IMR-90 (cell line): ENCODE data around the gene CEP104. TPM values are rescaled to one million over a fixed set of nuclear protein-coding genes. Genes with fewer than 3 reads are reported as not detected.

Source experiments
- ATAC-seq: fragments of 200-7000 bp; cut with Tn5 transposase; 2 replicates; pipeline ENCODE4 v1.9.1; 2020; ENCODE audit warnings: low read depth, mild to moderate bottlenecking, moderate library complexity
- BruUV-seq: library from RNA; stranded (reverse); fragments of 400-500 nt; replicated peaks from 2 replicates; lab custom pipeline; 2021; lab: Mats Ljungman, UMichigan
- CTCF ChIA-PET: fragments of 300-600 bp; formaldehyde crosslinking; extraction: SDS; loops from one replicate; lab custom pipeline; 2021; ENCODE audit warnings: antibody characterized with exemption; lab: Yijun Ruan, JAX
- POLR2A ChIA-PET: fragments of 300-600 bp; sonication (Branson Sonifier 250); formaldehyde crosslinking; loops from one replicate; lab custom pipeline; 2022; ENCODE audit warnings: antibody characterized with exemption; ENCODE audit not compliant: unreplicated experiment; lab: Charles Lee
- DNase-seq: peaks from one replicate; pipeline ENCODE4 v3.0.0; 2013
- H2AFZ ChIP-seq: replicated peaks from 2 replicates; pipeline ENCODE3; 2013; ENCODE audit warnings: low read length, mild to moderate bottlenecking; ENCODE audit not compliant: poor library complexity
- H2AK5ac ChIP-seq: 2 replicates; pipeline ENCODE4 v1.6.1; 2013; ENCODE audit warnings: low read depth, low read length, inconsistent platforms
- H2AK9ac ChIP-seq: replicated peaks from 2 replicates; pipeline ENCODE3; 2013; ENCODE audit warnings: mild to moderate bottlenecking, low read depth, low read length, moderate library complexity; ENCODE audit not compliant: poor library complexity
- H2BK120ac ChIP-seq: 2 replicates; pipeline ENCODE4 v1.6.1; 2013; ENCODE audit warnings: low read depth, low read length, inconsistent platforms
- H2BK15ac ChIP-seq: 3 replicates; pipeline ENCODE4 v1.6.1; 2013; ENCODE audit warnings: low read depth, low read length, inconsistent platforms
- H2BK20ac ChIP-seq: 2 replicates; pipeline ENCODE4 v1.6.1; 2013; ENCODE audit warnings: low read depth, mild to moderate bottlenecking, inconsistent platforms, low read length, moderate library complexity
- H2BK5ac ChIP-seq: 2 replicates; pipeline ENCODE4 v1.6.1; 2013; ENCODE audit warnings: mild to moderate bottlenecking, low read depth, low read length, inconsistent platforms; ENCODE audit not compliant: poor library complexity, severe bottlenecking
- H3K14ac ChIP-seq: replicated peaks from 2 replicates; pipeline ENCODE4 v1.6.1; 2013; ENCODE audit warnings: low read depth, low read length, inconsistent platforms
- H3K18ac ChIP-seq: 2 replicates; pipeline ENCODE4 v1.6.1; 2013; ENCODE audit warnings: low read depth, low read length, control low read depth
- H3K23ac ChIP-seq: 2 replicates; pipeline ENCODE4 v1.6.1; 2013; ENCODE audit warnings: low read depth, low read length, inconsistent platforms
- H3K27ac ChIP-seq: 2 replicates; pipeline ENCODE4 v1.5.1; 2013; ENCODE audit warnings: mild to moderate bottlenecking, control low read depth, low read length; ENCODE audit not compliant: insufficient read depth
- H3K27me3 ChIP-seq: 2 replicates; pipeline ENCODE4 v1.6.1; 2013; ENCODE audit warnings: low read length; ENCODE audit not compliant: control insufficient read depth, insufficient read depth
- H3K36me3 ChIP-seq: 2 replicates; pipeline ENCODE4 v1.6.1; 2013; ENCODE audit warnings: low read length, mixed read lengths; ENCODE audit not compliant: control insufficient read depth, insufficient read depth
- H3K4ac ChIP-seq: 2 replicates; pipeline ENCODE4 v1.6.1; 2013; ENCODE audit warnings: low read depth, low read length, inconsistent platforms
- H3K4me1 ChIP-seq: 2 replicates; pipeline ENCODE4 v1.6.1; 2013; ENCODE audit warnings: low read length, mixed read lengths; ENCODE audit not compliant: control insufficient read depth, insufficient read depth
- H3K4me2 ChIP-seq: 2 replicates; pipeline ENCODE4 v1.6.1; 2013; ENCODE audit warnings: low read depth, mild to moderate bottlenecking, control low read depth, low read length, moderate library complexity
- H3K4me3 ChIP-seq: 2 replicates; pipeline ENCODE4 v1.5.1; 2013; ENCODE audit warnings: low read depth, mild to moderate bottlenecking, control low read depth, low read length, moderate library complexity; ENCODE audit not compliant: insufficient read depth
- H3K56ac ChIP-seq: 2 replicates; pipeline ENCODE4 v1.6.1; 2013; ENCODE audit warnings: low read length, inconsistent platforms; ENCODE audit not compliant: insufficient read depth; ENCODE audit errors: extremely low read depth
- H3K79me1 ChIP-seq, 2 experiments: 2 replicates each; pipeline ENCODE4 v1.6.1; 2013; ENCODE audit warnings: low read length in 2 of 2, inconsistent platforms in 1 of 2, low read depth in 1 of 2
- H3K9ac ChIP-seq: 2 replicates; pipeline ENCODE4 v1.6.1; 2013; ENCODE audit warnings: low read depth, low read length, control low read depth
- H3K9me1 ChIP-seq: 2 replicates; pipeline ENCODE4 v1.6.1; 2013; ENCODE audit warnings: low read length, inconsistent platforms; ENCODE audit not compliant: insufficient read depth
- H3K9me3 ChIP-seq: 2 replicates; pipeline ENCODE4 v1.6.1; 2013; ENCODE audit warnings: low read length; ENCODE audit not compliant: control insufficient read depth, insufficient read depth
- H4K20me1 ChIP-seq: 2 replicates; pipeline ENCODE4 v1.6.1; 2013; ENCODE audit warnings: low read length, inconsistent platforms; ENCODE audit not compliant: insufficient read depth
- H4K5ac ChIP-seq: 2 replicates; pipeline ENCODE4 v1.6.1; 2013; ENCODE audit warnings: mild to moderate bottlenecking, low read depth, low read length, control low read depth
- H4K8ac ChIP-seq, 2 experiments: 2 replicates each; pipeline ENCODE4 v1.6.1; 2013; ENCODE audit warnings: low read depth in 2 of 2, low read length in 2 of 2, control low read depth in 1 of 2, inconsistent platforms in 1 of 2
- H4K91ac ChIP-seq: 2 replicates; pipeline ENCODE4 v1.6.1; 2013; ENCODE audit warnings: low read depth, low read length, inconsistent platforms; ENCODE audit not compliant: insufficient read depth
- BHLHE40 ChIP-seq: fragments of 150-350 bp; IDR thresholded peaks from 2 replicates; pipeline ENCODE4 v1.6.1; 2016; ENCODE audit warnings: mild to moderate bottlenecking, low read depth, low read length
- CEBPB ChIP-seq: IDR thresholded peaks from 2 replicates; pipeline ENCODE4 v1.6.1; 2012; ENCODE audit warnings: low read depth, low read length, improper control_type of control experiment
- FOS ChIP-seq: fragments of 150-350 bp; IDR thresholded peaks from 2 replicates; pipeline ENCODE4 v1.6.1; 2016; ENCODE audit warnings: low read depth, low read length
- NFE2L2 ChIP-seq: fragments of 150-350 bp; IDR thresholded peaks from 2 replicates; pipeline ENCODE4 v1.6.1; 2016; ENCODE audit warnings: low read depth, mild to moderate bottlenecking, low read length
- RAD21 ChIP-seq: IDR thresholded peaks from 2 replicates; pipeline ENCODE4 v1.6.1; 2012; ENCODE audit warnings: low read length, improper control_type of control experiment
- RFX5 ChIP-seq: IDR thresholded peaks from 2 replicates; pipeline ENCODE4 v1.8.0; 2012; ENCODE audit warnings: low read depth, mild to moderate bottlenecking, low read length, moderate library complexity
- SMC3 ChIP-seq: fragments of 150-350 bp; IDR thresholded peaks from 2 replicates; pipeline ENCODE4 v1.6.1; 2016; ENCODE audit warnings: low read depth, mild to moderate bottlenecking, antibody characterized with exemption, low read length, moderate library complexity
- WGBS, 2 experiments: methylation state at CpG; one replicate each; pipeline versions ENCODE4 v1.1.5 to v1.1.7; 2013; ENCODE audit warnings: missing lambda C conversion rate in 2 of 2; ENCODE audit not compliant: insufficient read length in 1 of 2; ENCODE audit errors: extremely low coverage in 2 of 2; 5-methylcytosine and 5-hydroxymethylcytosine counted together
- dilution Hi-C: fragments of 300-500 bp; cut with HindIII; formaldehyde crosslinking; loops from one replicate; pipeline ENCODE4 v1.14.3; 2018; ENCODE audit warnings: low sequenced_read_pairs; ENCODE audit not compliant: unreplicated experiment
- in situ Hi-C: fragments of 300-500 bp; cut with MboI; formaldehyde crosslinking; loops from 3 replicates; pipeline ENCODE4 v1.14.3; 2019; ENCODE audit warnings: low sequenced_read_pairs, inconsistent platforms, mixed read lengths
- intact Hi-C: fragments of 100-400 bp; cut with micrococcal nuclease; formaldehyde crosslinking; loops from 2 replicates; pipeline ENCODE4 v1.10.0; 2022
- polyA plus RNA-seq, 3 experiments: library from polyadenylated mRNA; depleted of rRNA; stranded (reverse); fragments of >200 nt; gene quantifications; 2 replicates each; pipeline ENCODE4 v1.2.3, GENCODE V29; 2012; ENCODE audit warnings: low replicate concordance in 1 of 3
- total RNA-seq: library from RNA; depleted of rRNA; stranded (reverse); fragments of >200 nt; gene quantifications from 2 replicates; pipeline ENCODE4 v1.2.3, GENCODE V29; 2012
- TF ChIP-seq, protein P1 (sequence below): fragments of 150-350 bp; IDR thresholded peaks from 2 replicates; pipeline ENCODE4 v1.6.1; 2016; ENCODE audit warnings: low read depth, mild to moderate bottlenecking, low read length, moderate library complexity, borderline replicate concordance
- TF ChIP-seq, protein P2 (sequence below): conservative IDR thresholded peaks from 2 replicates; pipeline ENCODE4 v1.5.1; 2012; ENCODE audit warnings: mild to moderate bottlenecking, low read depth, low read length, improper control_type of control experiment

The CEP104 gene
- total and polyA plus RNA-seq, 2 of the 4 experiments (the other 2 are of a cell fraction) = 14.3 to 17.5 TPM

- H2BK5ac ChIP-seq = no peak overlapping the region
- no peak overlapping the region for H2AK9ac ChIP-seq
- no peak overlapping the region for H3K27ac ChIP-seq
- intact Hi-C loops = no loop called here
- H2BK15ac ChIP-seq = no peak overlapping the region
- H3K9me1 ChIP-seq = no peaks in the 10 kb centered on the region
- H3K56ac ChIP-seq = no peak overlapping the region
- no peak overlapping the region for H4K8ac ChIP-seq
- 86% methylated on average over 2 of the region's 6 CpGs; no CpG with 5 or more reads in 1 of the 2 experiments for whole genome bisulfite sequencing, 2 experiments
- H2AK5ac ChIP-seq = no peak overlapping the region
- no peak overlapping the region for H2BK20ac ChIP-seq
- no peak overlapping the region for H4K91ac ChIP-seq
- in situ Hi-C loops = no loop called here
- H3K27me3 ChIP-seq = no peaks in the 10 kb centered on the region
- POLR2A ChIA-PET = no interaction called here
- TF ChIP-seq RFX5 = no peak
- TF ChIP-seq FOS = no peak
- TF ChIP-seq, protein P1, sequence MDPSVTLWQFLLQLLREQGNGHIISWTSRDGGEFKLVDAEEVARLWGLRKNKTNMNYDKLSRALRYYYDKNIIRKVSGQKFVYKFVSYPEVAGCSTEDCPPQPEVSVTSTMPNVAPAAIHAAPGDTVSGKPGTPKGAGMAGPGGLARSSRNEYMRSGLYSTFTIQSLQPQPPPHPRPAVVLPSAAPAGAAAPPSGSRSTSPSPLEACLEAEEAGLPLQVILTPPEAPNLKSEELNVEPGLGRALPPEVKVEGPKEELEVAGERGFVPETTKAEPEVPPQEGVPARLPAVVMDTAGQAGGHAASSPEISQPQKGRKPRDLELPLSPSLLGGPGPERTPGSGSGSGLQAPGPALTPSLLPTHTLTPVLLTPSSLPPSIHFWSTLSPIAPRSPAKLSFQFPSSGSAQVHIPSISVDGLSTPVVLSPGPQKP = no peak
- TF ChIP-seq, protein P2, sequence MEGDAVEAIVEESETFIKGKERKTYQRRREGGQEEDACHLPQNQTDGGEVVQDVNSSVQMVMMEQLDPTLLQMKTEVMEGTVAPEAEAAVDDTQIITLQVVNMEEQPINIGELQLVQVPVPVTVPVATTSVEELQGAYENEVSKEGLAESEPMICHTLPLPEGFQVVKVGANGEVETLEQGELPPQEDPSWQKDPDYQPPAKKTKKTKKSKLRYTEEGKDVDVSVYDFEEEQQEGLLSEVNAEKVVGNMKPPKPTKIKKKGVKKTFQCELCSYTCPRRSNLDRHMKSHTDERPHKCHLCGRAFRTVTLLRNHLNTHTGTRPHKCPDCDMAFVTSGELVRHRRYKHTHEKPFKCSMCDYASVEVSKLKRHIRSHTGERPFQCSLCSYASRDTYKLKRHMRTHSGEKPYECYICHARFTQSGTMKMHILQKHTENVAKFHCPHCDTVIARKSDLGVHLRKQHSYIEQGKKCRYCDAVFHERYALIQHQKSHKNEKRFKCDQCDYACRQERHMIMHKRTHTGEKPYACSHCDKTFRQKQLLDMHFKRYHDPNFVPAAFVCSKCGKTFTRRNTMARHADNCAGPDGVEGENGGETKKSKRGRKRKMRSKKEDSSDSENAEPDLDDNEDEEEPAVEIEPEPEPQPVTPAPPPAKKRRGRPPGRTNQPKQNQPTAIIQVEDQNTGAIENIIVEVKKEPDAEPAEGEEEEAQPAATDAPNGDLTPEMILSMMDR = no peak
- TF ChIP-seq NFE2L2 = no peak
- no peak for TF ChIP-seq BHLHE40
- no peak for TF ChIP-seq RAD21
- TF ChIP-seq CEBPB = no peak
- no peak for TF ChIP-seq SMC3
- H3K23ac ChIP-seq = no peak overlapping the region
- CTCF ChIA-PET = no interaction called here
- H4K5ac ChIP-seq = no peak overlapping the region
- H3K18ac ChIP-seq = no peak overlapping the region
- no peak overlapping the region for H3K14ac ChIP-seq
- no peak for DNase-seq
- H3K9ac ChIP-seq = no peak overlapping the region
- ATAC-seq = no peak
- no peak overlapping the region for H3K4me2 ChIP-seq
- H3K4me1 ChIP-seq = no peaks in the 10 kb centered on the region
- no peak overlapping the region for H3K4ac ChIP-seq
- H3K9me3 ChIP-seq = no peaks in the 10 kb centered on the region
- no peak overlapping the region for H2AFZ ChIP-seq
- no peaks in the 10 kb centered on the region for H4K20me1 ChIP-seq
- dilution Hi-C loops = no loop called here
- H2BK120ac ChIP-seq = no peak overlapping the region
- peaks cover 39% of the 10 kb centered on the region for H3K36me3 ChIP-seq
- no TSS peak for BruUV-seq
- H3K79me1 ChIP-seq = no peaks in the 10 kb centered on the region; a peak in 1 of 4 replicates
- no peak overlapping the region for H3K4me3 ChIP-seq
Measured at GRCh38 chr1:3847081-3847480, 9.9 kb downstream of the CEP104 start.
